NCI-H1092 (cell line): ENCODE results near the gene ZNF318.
"Not testable (repeated sequence)": the region's sequence is repeated elsewhere in the genome, so short reads cannot be mapped to it uniquely, and the experiment has no call there.

ENCODE experiments used
- DNase-seq: peaks from one replicate; lab custom pipeline; 2025; lab: John Stamatoyannopoulos, UW

Gene ZNF318

DNA sequence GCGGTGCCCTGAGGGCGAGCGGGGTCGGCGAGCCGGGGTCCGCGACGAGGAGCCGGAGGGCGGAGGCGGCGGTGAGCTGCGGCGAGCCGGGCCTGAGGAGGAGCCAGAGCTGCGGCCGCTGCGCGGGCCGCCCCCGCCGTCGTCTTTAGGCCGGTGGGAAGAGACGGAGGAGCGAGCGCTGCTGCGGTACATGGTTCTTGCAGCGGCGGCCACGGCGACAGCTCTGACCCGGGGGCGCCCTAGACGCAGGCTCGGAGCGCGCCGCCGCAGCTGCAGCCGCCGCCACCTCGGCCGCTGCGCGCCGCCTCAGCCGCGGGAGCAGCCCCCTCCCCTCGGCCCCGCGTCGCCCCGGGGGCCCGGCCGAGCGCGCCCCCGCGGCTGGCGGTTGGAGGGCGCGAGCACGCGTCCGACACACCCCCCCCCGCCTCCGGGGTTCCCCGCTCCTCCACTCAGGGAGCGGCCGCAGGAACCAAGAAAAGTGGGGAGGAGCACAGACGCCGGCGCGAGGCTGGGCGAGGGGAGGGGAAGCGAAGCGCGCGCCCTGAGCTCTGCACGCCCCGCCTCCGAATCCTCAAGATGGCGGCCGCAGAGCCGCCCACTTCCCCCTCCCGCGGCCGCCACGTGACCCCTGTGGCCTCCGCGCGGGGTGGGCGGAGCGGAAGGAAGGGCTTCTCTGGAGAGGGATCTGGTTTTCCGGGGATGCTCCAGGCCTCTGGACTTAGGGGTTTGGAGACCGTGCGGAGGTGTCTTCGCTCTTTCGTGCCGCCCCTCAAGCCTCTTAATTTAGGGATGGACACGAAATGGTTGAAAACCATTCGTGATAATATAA, at the start of gene ZNF318:
ZNF318 (minus strand) TSS at position 474 of the 829 bp plus-strand sequence; CDS start at position 192, 282 bp downstream.
- peak; percentile 99 for DNase-seq

GRCh38 chr6:43416935-43417334, 47.5 kb upstream of the ZNF318 start:
- DNase-seq: no peak

GRCh38 chr6:43415275-43415674, 45.8 kb upstream of the ZNF318 start:
- not testable (repeated sequence) for DNase-seq

DNA sequence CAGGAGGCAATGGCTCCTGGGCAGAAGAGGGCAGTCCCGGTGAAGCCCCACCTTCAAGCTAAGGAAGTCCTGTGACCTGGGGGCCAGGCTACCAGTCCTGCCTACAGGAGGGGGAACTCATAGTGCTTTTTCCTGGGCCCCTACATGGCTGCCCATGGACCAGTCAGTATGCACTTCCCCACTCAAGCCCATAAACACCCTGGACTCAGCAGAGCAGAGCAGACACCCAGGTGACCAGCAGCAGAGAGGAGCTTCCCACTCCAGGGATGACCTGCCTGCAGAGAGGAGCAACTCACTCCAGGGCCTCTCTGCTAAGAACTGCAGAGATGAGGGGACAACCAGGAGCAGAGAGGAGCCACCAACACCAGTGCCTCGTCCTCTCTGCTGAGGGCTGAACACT, 43.6 kb upstream of the ZNF318 start:
- no peak for DNase-seq

DNA sequence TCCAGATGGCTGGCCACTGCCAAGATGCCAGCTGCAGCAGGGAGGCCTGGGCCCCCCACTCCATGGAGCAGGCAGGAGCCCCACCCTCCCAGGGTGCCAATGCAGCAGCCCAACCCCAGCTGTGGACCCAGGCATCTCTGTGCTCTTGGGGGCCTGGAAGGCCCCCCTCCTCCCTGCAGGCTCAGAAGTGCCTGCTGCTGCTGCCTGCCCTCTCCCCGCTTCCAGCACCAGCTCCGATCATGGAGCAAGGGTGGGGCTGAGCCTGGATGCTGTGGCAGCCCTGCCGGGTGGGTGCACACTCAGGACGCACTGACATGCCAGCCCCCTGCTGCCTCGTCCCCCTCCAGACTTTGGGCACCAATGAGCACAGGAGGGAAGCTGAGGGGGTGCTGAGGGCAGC, 43.1 kb upstream of the ZNF318 start:
- no peak for DNase-seq

DNA sequence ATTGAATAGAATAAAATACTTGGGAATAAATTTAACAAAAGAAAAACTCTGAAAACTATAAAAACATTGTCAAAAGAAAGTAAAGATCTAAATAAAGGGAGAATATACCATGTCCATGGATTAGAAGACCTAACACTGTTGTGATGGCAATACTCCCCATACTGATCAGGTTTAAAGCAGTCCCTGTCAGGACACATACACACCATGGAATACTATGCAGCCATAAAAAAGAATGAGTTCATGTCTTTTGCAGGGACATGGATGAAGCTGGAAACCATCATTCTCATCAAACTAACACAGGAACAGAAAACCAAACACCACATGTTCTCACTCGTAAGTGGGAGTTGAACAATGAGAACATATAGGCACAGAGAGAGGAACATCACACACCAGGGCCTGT, 41.3 kb upstream of the ZNF318 start:
- DNase-seq: not testable (repeated sequence)

DNA sequence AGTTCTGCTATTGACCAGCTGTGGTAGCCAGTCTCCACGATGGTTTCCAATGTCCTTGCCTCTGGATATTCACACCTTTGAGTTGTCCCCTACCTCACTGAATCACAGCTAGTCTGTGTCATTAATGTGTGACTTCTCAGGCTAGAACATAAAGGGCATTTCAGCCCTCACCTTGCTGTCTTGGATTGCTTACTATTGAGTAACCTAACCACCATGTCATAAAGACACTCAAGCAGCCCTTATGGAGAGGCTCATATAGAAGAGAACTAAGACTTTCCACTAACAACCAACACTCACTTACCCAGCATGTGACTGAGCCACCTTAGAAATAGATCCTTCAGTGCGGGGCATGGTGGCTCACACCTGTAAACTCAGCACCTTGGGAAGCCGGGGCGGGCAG, 38.8 kb upstream of the ZNF318 start:
- no peak for DNase-seq

- DNase-seq: no peak
These were observed 37.8 kb upstream of the ZNF318 start for GRCh38 chr6:43407296-43407695.

DNA sequence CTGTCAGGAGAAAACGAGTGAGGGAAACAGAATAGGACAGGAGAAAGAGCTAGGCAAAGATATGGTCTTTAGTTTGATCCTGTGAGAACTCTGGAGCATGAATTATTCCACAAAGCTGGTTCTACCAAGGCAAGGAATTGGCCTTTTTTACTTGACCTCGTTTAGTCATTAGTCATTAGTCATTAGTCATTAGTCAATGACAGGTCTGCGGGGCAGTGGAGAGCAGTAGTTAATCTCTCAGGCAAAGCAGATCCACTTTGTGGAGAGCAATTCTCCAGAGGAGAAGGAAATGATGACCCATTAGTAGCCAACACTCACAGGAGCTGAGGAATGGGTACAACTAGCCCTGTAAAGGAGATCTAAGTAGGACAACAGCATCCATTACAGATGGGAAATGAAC, 35.9 kb upstream of the ZNF318 start:
- DNase-seq: no peak

GRCh38 chr6:43402820-43403219, 33.4 kb upstream of the ZNF318 start:
- DNase-seq: no peak

- DNase-seq: no peak
These were observed 32.3 kb upstream of the ZNF318 start for GRCh38 chr6:43401730-43402129.

- DNase-seq: no peak
These were observed 30.6 kb upstream of the ZNF318 start for GRCh38 chr6:43399932-43400487.

DNA sequence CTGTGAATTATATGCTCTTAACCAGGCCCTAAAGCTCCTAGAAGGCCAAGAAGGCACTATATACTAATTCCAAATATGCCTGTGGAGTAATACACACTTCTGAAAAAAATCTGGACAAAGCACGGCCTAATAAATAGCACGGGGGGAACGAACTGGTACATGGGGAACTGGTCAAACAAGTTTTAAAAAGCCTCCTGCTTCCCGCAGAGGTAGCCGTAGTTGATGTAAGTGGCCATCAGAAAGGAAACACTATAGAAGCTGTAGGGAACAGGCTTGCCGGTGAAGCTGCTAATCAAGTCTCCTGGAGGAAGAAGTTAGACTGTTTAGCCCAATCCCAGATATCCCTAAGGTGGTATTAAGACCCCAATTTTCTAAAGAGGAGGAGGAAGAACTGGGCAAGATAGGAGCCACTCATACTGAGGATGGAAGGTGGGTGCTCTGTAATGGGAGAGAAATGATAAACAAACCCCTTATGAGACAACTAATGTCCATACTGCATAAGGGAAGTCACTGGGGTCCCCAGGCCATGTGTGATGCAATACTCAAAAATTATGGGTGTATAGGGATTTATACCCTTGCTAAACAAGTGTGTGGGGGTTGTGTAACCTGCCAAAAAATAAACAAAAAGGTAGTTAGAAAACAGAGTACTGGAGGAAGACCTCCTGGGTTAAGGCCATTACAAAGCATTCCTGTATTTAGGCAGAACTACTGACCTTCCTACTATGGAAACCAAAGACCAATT, 27.1 kb upstream of the ZNF318 start:
- DNase-seq: no peak

DNA sequence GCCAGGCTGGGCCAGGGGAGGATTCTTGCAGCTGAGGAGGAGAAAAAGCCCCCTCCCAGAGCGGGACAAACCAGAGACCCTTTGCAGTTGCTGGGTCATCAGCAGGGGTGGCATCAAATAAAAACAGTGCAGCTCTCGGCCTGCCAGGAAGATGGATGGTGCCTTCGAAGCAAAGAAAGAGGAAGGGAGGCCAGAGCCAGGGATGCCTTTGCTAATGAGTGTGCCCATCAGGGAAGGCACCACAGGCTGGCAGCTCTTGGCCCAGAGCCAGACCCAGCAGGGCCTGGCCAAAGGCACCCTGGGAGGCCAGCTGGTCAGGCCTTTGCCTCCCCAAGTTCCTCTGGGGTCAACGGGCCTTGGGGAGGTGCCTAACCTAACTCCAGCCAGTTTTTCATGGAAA, 26.3 kb upstream of the ZNF318 start:
- DNase-seq: no peak

DNA sequence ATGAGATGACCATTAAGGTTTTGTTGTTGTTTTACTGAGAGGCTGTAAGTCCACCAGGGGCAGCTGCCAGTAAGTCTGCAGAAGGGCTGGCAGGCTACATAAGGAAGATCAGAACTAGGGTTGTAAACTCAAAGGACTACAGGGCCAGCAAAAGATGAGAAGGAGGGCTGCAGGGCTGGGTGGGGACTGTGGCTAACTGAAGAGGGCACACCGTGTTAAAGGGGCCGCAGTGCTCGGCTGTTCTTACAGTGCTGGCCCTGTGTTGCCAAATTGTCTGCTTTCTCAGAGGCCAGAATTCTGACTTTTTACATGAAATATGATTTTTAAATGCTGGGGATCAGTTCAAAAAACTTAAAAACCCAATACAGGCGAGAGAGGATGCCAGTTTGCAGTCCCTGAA, 25.5 kb upstream of the ZNF318 start:
- DNase-seq: no peak

- no peak for DNase-seq
These were observed 24.2 kb upstream of the ZNF318 start for GRCh38 chr6:43393602-43394001.

DNA sequence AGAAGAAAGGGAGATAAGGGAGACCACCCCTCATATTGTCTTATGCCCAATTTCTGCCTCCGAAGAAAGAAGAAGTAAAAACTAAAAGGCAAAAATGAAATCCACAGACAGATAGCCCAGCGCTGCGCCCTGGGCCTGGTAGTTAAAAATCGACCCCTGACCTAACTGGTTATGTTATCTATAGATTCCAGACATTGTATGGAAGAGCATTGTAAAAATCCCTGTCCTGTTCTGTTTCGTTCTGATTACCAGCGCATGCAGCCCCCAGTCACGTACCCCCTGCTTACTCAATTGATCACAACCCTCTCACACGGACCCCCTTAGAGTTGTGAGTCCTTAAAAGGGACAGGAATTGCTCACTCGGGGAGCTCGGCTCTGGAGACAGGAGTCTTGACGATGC, 23.7 kb upstream of the ZNF318 start:
- not testable (repeated sequence) for DNase-seq

DNA sequence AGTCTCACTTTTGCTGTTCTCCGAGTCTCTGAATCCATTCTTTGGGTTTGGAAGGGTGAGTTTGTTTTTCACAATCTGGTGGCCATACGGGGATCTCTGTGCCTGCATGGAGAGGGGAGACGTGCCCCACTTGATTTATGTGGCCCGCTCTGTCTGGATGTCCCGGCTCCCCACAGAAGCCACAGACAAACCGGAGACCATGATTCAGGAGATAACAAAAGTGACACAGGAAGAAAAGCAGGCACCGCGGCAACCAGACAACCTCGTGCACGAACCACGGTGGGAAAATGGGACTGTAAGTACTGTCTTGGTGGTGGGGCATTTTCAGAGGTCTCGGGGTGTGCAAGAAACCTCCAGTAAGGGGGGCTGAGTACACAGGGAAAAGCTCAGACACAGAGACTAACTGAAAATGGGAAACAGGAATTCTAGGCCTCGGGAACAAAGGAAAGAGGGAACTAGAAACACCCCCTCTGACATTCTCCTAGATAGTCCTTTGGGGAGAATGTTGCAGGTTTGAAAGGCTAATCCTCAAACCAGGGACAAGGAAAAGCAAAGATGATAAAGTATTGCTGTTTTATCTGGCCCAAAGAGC, 22.1 kb upstream of the ZNF318 start:
- no peak for DNase-seq

- not testable (repeated sequence) for DNase-seq
These were observed 21.4 kb upstream of the ZNF318 start for GRCh38 chr6:43390753-43391439.

- no peak for DNase-seq
These were observed 20.4 kb upstream of the ZNF318 start for GRCh38 chr6:43389730-43390295.

GRCh38 chr6:43386492-43386891, 17.0 kb upstream of the ZNF318 start:
- DNase-seq: no peak
